Fibroblast of peridontal ligament (primary cell): Measurements from ENCODE around the gene COL11A1.
"Not testable (repeated sequence)": the region's sequence is repeated elsewhere in the genome, so short reads cannot be mapped to it uniquely, and the experiment has no call there.

Source experiments
- DNase-seq: peaks from one replicate; pipeline ENCODE4 v3.0.0-alpha.2; 2010; ENCODE audit errors: extremely low read depth

Gene COL11A1

DNA sequence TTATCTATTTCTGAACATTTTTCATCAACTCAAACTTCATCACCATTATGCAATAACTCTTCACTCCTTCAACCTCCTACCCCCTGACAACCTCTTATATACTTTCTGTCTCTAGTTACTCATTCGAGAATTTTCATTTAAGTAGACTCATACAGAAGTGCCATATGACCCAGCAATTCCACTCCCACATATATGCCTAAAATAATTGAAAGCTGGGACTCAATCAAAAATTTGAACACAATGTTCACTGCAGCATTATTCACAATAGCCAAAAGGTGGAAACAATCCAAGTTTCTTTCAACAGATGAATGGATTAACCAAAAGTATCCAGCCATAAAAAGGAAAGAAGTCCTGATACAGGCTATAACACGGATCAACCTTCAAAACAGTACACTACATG lies 24.1 kb downstream of the COL11A1 start:
- no peak for DNase-seq

DNA sequence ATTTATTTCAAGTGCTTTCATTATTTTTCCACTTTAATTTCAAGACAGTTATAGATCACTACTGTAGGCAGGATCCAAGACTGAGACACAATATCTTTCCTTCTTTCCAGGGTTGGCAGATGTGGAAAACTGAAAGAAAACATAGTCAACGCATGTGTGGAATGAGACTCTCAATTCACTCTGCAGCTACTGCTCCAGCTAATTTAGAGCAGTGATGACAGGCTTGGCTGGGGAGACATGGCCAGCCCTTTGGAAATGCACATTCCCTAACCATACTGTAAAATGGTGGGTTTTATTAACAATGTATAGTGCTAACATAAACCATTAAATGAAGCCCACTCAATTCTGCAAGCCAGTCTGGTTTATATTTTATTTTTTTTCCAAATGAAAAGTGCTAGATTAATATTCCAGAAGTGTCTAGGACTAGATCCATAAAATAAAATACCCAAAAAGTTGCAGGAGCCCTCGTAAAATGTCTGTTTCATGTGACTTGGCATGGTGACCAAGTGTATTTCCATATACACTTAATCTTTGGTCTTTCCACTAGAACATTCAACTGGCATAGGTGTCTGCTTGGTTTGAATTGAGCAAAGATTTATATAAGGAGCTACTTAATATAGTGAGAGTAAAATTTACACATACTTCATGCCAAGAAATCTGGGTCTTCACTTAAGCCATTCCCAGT lies 32.9 kb downstream of the COL11A1 start:
- no peak for DNase-seq

DNA sequence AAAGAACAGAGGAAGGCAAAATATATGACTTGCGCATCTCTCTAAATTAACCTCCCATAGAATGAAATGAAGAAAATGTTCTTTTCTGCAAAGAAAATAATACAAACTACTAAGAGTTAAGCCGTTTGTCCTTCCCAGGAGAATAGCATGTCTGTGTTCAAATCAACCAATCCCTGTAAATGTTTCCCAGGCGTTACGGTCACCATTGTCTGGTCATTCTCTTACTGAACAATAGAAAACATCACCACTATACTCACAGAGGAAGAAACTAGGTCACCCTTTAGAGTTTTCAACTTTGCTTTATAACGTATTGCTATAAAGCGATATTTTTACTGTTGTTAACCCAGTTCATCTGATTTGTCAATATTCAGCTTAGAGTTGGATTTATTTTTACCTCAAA lies 34.1 kb downstream of the COL11A1 start:
- no peak for DNase-seq

DNA sequence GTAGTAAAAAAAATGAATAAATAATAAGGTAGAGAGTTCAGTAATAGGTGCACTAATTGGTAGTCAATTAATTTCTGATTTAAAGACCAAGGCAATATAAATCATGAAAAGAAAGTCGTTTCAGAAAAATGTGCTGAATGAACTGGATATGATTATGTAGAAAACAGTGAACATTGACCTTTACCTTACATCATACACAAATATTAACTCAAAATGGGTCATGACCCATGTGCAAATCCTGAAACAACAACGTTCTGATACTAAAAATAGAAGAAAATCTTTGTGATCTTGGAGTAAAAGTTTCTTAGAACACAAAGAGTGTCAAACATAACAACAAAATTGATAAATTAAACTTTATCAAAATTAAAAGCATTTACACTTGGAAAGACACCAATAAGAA lies 39.1 kb downstream of the COL11A1 start:
- DNase-seq: no peak

DNA sequence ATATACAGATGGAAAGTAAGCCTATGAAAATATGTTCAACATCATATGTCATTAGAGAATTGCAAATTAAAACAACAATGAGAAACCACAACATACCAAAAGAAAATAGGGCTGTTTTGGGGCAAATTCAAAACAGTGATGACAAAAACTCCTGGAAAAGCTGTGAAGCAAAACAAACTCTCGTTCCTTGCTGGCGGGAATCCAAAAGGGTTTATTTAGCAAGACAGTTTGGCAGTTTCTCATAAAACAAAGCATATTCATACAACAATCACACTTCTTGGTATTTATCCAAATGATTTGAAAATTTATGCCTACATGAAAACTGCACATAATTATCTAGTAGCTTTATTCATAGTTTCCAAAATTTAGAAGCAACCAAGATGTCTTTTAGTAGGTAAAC lies 44.4 kb downstream of the COL11A1 start:
- DNase-seq: no peak

DNA sequence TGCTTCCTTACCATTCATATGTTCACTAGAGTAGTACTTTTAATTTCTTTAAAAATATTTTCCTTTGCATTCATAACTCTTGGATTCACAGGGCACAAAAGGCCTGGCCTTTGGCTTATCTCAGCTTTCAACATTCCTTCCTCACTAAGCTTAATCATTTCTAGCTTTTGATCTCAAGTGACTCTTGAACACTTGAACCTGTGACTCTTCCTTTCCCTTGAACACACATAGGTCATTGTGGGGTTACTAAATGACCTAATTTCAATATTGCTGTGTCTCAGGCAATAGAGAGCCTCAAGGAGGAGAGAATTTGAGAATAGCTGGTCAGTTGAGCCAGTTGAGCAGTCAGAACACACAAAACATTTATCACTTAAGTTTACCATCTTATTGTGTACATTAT lies 49.9 kb downstream of the COL11A1 start:
- no peak for DNase-seq

DNA sequence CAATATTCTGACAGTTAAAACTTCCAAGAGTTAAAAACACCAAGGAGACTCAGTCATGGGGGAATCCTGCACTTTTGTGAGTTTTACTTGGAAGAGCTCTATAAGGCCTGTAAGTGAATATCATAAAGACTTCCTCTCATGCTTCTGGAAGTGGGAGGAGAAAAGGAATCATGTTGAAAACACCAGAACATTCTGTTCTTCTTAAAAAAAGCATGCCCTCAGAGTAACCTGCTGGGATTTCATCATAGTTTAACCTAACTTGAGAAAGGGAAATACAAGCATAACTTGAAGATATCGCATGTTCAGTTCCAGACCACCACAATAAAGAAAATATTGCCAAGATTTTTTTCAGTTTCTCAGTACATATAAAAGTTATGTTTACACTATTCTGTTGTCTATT lies 51.9 kb downstream of the COL11A1 start:
- no peak for DNase-seq

DNA sequence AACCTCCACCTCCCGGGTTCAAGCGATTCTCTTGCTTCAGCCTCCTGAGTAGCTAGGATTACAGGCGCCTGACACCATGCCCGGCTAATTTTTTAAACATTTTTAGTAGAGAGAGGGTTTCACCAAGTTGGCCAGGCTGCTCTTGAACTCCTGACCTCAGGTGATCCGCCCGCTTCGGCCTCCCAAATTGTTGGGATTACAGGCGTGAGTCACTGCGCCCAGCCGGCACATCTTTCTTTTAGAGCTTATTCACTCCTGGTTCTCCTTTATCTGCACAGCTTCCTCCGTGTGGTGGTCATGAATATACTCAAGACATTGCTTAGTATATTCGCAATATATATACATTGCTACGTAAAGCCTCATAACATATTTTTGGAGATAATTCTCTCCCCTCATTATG lies 80.2 kb downstream of the COL11A1 start:
- not testable (repeated sequence) for DNase-seq

DNA sequence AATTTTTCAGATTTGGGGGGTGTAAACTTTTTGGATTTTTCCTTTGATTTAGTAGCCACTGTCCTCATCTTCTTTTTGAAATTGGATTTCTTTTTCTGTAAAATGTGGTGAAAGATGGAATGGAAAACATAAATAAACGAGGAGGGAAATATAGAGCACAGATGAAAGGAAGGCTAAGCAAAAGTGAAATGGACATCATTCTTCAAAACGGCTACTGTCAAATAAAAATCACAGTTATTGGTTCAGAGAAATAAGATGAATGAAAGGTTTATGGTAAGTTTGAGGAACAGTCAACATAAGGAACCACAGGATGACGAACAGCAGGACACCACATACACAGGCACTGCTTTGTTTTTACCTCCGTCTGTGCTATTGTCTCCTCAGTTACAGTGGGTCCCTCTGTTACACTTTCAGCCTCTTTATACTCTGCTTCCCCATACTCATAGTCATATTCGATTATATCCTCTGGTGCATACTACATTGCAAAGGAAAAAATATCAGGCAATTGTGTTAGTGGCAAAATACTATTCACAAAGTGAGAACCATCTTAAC lies 82.4 kb downstream of the COL11A1 start:
- no peak for DNase-seq

DNA sequence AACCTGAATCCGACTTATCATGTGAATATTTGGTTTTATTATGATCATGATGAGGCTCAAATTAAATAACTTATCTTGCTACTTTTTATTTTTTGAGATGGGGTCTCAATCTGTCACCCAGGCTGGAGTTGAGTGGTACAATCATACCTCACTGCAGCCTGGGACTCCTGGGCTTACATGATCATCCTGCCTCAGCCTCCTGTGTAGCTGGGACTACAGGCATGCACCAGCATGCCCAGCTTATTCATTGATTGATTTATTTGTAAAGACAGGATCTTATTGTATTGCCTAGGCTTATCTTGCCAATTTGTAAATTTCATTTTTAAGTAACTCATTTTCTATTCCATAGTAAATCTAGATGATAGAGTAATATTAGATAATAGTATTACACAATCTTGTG lies 84.3 kb downstream of the COL11A1 start:
- no peak for DNase-seq

DNA sequence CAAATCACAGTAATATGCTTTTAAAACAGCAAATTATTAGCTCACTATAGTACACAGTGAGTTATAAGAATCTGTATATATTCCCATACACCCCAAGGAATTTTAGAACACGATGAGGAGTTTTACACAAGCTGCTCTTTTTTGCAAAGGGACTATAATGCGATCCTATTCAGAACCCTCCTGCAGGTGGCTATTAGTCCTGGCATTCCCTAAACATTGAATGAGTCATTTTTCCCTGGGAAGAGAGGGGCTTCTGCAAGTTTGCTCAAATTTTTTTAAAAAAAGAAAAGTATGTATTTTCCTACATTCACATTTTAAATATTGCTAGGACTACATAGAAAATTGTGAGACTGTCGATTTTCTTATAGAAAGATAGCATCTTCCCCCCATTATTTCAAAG lies 106.3 kb downstream of the COL11A1 start:
- DNase-seq: no peak

DNA sequence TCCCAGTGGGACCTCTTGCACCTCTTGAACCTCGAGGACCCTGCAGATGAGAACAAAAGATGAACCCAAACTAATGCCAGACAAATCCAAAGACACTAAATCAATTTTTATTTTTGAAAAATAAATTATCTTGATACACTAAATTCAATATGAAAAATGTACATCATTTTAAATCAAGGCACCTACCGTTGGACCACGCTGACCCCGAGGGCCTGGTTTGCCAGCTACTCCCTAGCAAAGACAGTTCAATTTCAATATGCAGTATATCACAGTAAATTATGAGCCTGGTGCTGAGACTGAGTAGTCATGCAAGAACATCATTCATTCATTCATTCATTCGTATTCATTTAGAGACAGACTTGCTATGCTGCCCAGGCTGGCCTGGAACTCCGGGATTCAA lies 129.4 kb downstream of the COL11A1 start:
- no peak for DNase-seq

DNA sequence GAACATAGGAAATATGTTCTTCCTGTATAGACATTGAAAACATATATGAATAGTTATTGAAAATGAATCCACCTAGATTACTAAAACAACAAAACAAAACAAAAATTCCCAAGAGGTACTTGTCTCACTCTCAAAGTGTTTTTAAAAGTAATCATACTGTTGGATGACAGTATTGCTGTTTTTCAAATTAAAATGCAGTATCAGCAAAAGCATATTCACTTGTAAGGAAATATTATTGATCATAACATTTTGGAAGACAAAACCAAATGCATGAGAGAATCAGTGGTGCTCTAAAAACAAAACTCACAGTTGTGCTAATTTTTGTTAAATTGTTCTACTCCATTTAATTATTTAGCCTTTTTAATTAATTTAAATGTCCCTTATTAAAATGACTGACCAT lies 131.0 kb downstream of the COL11A1 start:
- no peak for DNase-seq

DNA sequence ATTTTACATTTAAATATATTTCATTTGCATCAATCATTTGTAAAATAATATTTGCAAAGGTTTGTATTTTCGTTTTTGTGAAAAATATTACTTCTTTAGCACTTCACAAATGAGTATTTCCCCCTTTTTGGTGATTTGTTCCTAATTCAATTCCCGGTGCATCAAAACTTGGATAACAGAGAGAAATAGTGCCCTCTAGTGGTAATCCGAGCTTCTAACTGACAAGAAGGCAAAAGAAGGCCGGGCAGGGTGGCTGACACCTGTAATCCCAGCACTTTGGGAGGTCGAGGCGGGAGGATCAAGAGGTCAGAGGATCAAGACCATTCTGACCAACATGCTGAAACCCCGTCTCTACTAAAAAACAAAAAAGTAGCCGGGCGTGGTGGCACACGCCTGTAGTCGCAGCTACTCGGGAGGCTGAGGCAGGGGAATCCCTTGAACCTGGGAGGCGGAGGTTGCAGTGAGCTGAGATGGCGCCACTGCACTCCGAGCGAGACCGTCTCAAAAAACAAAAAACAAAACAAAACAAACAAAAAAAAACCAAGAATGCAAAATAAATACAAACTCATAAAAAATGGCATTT lies 137.7 kb downstream of the COL11A1 start:
- peak; percentile 87 for DNase-seq

DNA sequence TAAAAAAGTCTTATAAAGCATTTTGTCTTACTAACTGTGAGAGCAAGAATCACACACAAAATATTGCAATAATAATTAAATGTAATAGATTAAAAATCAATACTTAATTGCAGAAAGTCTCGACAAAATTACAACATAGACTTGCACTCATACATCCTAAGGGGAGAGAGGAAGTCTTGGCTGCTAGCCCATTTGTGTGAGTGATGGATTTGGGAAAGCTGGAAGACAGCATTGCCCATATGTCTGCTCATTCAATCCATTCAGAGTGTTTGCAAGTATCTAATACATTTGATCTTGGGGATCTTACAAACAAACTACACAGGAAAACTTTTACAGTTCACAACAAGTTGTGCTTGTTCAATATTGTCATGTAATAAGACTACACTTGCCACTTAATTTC lies 140.5 kb downstream of the COL11A1 start:
- DNase-seq: no peak

DNA sequence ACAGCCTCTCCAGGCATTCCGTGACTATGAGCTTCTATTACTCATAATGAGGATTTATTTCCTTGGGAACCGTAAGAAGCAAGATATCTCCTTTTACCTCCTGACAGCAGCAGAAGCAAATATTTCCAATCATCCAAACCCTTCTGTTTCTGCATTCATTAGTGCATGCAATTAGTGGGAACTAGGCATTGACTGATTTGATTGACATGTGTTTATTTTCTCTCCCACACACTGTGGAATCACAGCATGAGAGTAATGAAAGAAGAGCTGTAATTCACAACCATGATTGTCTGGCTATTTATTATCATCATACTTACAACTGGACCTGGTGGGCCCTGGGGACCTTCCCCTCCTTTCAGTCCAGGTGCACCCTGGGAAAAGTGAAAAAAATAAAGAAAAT lies 146.8 kb downstream of the COL11A1 start:
- no peak for DNase-seq

DNA sequence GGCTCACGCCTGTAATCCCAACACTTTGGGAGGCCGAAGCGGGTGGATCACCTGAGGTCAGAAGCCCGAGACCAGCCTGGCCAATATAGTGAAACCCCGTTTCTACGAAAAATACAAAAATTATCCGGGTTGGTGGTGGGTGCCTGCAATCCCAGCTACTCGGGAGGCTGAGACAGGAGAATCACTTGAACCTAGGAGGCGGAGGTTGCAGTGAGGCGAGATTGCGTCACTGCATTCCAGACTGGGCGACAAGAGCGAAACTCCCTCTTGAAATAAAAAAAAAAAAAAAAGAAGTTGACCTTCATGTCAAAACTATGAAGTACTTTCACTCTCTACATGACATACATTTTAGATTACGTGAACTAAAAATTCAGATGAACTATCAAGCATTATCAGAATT lies 153.7 kb downstream of the COL11A1 start:
- DNase-seq: no peak

DNA sequence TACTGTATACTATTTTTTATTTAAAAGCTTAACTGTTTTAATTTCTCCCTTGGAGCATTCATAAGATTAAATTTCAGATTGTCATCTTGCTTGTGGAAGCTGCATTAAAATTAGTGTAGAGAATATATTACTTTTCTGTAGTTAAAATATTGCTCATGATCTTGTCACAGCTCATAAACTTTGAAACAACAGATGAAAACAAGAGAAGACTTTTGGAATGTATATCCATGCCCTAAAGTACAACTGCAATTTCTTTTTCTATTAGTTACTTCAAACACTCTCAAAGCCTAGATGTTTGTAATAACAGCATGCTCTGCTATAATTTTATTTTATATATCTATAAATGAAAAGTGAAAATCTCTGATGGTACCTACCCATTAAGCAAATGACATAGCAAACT lies 155.9 kb downstream of the COL11A1 start:
- DNase-seq: no peak

DNA sequence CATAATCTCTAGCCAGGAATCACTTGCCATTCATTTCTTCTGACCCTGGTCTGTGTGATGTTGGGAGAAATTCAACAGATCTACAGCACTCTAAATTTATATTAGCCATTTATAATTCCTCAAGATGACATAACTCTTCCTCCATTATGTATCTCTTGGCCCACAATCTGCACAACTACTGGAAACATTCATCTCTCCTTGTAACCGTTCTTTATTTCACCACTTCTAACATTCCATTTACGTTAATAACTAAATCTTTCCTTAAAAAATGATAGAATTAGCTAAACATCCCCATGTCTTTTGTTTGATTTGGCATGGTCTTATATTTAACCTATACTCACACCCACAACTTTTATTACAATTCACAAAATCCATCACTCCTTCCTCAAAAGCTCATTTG lies 166.0 kb downstream of the COL11A1 start:
- DNase-seq: no peak

DNA sequence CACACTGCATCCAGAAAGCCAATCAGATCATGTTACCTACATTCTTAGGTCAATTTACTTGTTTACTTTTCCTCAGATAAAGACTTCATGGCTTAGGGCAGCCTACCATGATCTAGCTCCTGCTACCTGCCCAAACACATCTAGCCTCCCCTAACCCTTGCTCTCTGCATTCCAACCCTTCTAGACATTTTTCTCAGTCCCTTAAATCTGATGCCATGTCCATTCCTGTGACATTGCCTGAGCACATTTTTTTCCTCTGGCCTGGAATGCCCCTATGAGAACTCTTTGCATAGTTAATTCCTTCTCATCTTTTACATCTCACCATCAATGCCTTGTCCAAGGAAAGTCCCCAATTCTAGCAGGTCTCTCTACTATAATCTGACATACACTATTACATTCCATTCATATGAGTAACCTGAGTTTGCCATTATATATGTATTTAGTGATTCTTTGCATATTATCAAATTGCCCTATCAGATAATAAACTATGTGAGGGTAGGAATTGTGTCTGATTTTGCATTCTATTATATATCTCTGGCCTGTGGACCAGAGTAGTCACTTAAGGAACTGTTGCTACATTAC lies 166.9 kb downstream of the COL11A1 start:
- DNase-seq: no peak

DNA sequence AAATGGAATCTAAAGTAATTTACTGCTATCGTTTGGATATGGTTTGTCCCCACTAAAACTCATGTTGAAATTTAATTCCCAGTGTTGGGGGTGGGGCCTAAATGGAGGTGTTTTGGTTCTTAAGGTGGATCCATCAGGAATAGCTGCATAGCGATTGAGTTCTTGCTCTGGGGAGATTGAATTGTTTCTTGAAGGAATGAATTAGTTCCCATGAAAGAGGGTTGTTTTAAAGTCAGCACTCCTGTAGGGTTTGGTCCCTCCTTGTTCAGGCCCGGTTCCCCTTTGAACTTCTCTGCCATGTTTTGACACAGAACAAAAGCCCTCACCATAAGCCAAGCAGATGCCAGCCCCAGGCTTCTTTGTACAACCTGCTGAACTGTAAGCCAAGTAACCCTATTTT lies 170.9 kb downstream of the COL11A1 start:
- DNase-seq: no peak

DNA sequence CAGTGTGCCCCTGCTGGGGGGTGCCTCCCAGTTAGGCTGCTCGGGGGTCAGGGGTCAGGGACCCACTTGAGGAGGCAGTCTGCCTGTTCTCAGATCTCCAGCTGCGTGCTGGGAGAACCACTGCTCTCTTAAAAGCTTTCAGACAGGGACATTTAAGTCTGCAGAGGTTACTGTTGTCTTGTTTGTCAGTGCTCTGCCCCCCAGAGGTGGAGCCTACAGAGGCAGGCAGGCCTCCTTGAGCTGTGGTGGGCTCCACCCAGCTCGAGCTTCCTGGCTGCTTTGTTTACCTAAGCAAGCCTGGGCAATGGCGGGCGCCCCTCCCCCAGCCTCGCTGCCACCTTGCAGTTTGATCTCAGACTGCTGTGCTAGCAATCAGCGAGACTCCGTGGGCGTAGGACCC lies 175.0 kb downstream of the COL11A1 start:
- DNase-seq: not testable (repeated sequence)

DNA sequence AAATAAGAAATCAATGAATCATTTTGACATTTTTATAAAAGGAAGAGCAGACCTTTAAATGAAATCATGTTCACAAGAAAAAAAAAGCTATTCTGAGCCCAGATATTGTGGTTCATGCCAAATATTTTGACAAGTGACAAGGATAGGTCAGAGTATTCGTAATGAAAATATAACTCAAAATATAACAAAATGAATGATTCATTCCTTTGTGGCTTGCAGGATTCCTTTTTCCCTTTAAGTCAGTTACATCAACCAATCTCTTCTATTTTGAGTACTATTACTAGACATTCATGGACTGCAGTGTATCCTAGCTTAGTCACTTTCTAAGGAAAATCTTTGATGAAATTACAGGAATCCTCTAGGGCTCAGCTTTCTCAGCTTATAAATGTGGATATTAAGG lies 188.7 kb downstream of the COL11A1 start:
- peak; percentile 79 for DNase-seq
